H1 (cell line): ENCODE measurements around the gene OVOL3.

ENCODE experiments used
- CBX8 ChIP-seq: fragments of 300-800, 300-1000 bp; sonication (generic); IDR thresholded peaks from 2 replicates; pipeline ENCODE4 v1.7.1; 2016; ENCODE audit warnings: low read depth, low read length, borderline replicate concordance
- CREB1 ChIP-seq: IDR thresholded peaks from 2 replicates; pipeline ENCODE4 v1.6.1; 2012; ENCODE audit warnings: inconsistent platforms
- EGR1 ChIP-seq: IDR thresholded peaks from 2 replicates; pipeline ENCODE4 v1.6.1; 2011; ENCODE audit warnings: low read depth, low read length, borderline replicate concordance
- EZH2 ChIP-seq: fragments of 200-600 bp; sonication (generic); IDR thresholded peaks from 2 replicates; pipeline ENCODE4 v1.7.1; 2012; ENCODE audit warnings: low read depth, mild to moderate bottlenecking, moderate library complexity, low read length, inconsistent platforms; ENCODE audit not compliant: severe bottlenecking
- MAX ChIP-seq: IDR thresholded peaks from 2 replicates; pipeline ENCODE4 v1.6.1; 2012; ENCODE audit warnings: inconsistent platforms
- ZNF274 ChIP-seq: IDR thresholded peaks from 2 replicates; pipeline ENCODE4 v1.7.0; 2012; ENCODE audit warnings: low read length, borderline replicate concordance; ENCODE audit errors: extremely low read depth
- TF ChIP-seq, protein P1 (sequence below), 3 experiments: IDR thresholded peaks; 1 replicate in 2 of 3; 2 replicates in 1 of 3; pipeline versions ENCODE4 v1.5.1 to v1.6.1; 2011; ENCODE audit warnings: low read length in 3 of 3, mild to moderate bottlenecking in 3 of 3, inconsistent platforms in 2 of 3, low read depth in 1 of 3, moderate library complexity in 1 of 3; ENCODE audit not compliant: insufficient read depth in 1 of 3; ENCODE audit errors: control extremely low read depth in 1 of 3

DNA sequence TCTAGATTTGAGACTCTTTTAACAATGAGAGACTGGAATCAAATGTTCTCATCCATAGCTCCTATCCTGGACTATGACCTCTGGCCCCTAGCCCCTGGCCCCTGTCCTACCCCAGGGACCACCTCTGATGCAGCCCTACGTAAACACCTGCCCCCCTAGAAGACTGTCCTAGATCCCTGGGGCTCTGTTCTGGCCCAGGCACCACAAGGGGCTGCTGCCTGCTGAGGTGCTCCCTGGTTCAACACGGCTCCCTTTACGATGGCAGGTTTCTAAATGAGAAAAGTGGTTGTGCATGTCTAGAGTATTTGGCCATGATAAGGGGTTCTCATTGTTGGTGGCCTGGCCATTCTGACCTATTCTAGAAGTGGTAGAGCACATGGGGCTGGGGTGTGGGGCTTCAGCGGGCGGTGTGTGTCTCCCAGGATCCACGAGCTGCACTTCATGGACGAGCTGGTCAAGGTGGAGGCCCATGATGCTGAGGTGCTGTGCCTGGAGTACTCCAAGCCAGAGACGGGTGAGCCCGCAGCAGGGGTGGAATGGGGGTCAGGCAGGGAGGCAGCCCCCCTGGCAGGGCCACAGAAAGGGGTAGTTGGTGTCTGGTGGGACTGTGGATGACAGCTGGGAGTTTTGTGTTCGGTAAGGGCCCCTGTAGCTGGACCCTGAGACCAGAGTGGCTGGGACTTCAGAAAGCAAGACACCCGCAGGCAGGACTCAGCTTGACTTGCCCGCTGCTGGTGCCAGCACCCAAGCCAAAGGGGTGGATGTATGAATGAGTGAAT is 26.5 kb upstream of the OVOL3 start:
- no peak for TF ChIP-seq ZNF274
- TF ChIP-seq CREB1: no peak
- no peak for TF ChIP-seq EGR1
- no peak for TF ChIP-seq MAX
- TF ChIP-seq CBX8: no peak
- no peak for TF ChIP-seq EZH2
- TF ChIP-seq, protein P1, sequence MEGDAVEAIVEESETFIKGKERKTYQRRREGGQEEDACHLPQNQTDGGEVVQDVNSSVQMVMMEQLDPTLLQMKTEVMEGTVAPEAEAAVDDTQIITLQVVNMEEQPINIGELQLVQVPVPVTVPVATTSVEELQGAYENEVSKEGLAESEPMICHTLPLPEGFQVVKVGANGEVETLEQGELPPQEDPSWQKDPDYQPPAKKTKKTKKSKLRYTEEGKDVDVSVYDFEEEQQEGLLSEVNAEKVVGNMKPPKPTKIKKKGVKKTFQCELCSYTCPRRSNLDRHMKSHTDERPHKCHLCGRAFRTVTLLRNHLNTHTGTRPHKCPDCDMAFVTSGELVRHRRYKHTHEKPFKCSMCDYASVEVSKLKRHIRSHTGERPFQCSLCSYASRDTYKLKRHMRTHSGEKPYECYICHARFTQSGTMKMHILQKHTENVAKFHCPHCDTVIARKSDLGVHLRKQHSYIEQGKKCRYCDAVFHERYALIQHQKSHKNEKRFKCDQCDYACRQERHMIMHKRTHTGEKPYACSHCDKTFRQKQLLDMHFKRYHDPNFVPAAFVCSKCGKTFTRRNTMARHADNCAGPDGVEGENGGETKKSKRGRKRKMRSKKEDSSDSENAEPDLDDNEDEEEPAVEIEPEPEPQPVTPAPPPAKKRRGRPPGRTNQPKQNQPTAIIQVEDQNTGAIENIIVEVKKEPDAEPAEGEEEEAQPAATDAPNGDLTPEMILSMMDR (IDR thresholded peaks at IDR 0.05; ENCODE audit: control extremely low read depth in 1 of 3, insufficient read depth in 1 of 3, low read depth in 1 of 3, low read length in 3 of 3): no peak
